Spleen (tissue), 7 donors: ENCODE results near the gene P3H1.

Source experiments
- CTCF ChIP-seq, 11 experiments: fragments of 200-600 bp in 7 of 11; fragments of 450-650 bp in 4 of 11; sonication (generic) in 4 of 11; IDR thresholded peaks in 8 of 11; conservative IDR thresholded peaks in 3 of 11; 1 replicate in 7 of 11; 2 replicates in 4 of 11; pipeline versions ENCODE4 v1.4.0 to v1.8.0; 2016 to 2021; ENCODE audit warnings: antibody characterized with exemption in 11 of 11, inconsistent platforms in 4 of 11, mild to moderate bottlenecking in 1 of 11
- POLR2A ChIP-seq, 3 donors: fragments of 450-650 bp; IDR thresholded peaks; one replicate each; pipeline ENCODE4 v1.5.1; 2017; ENCODE audit warnings: antibody characterized with exemption in 3 of 3, mild to moderate bottlenecking in 1 of 3
- POLR2AphosphoS5 ChIP-seq, 3 donors: sonication (generic); formaldehyde crosslinking; IDR thresholded peaks; one replicate each; pipeline ENCODE4 v1.5.1; 2017; ENCODE audit warnings: antibody characterized with exemption in 3 of 3
- donor health status: DM: no; HTN: no; CAD: no; lungs with moderate emphysema.
- donor health status: DM: no; HTN: no; CAD: no.
- donor health status: DM: no; HTN: no; CAD: no.

GRCh38 chr1:42753070-42753469 lies 13.8 kb downstream of the P3H1 start:
- TF ChIP-seq CTCF (IDR thresholded peaks at IDR 0.05 in 8 of 11, conservative IDR thresholded peaks at IDR 0.05 in 3 of 11) (no peak), POLR2A (IDR thresholded peaks at IDR 0.05) (no peak), POLR2AphosphoS5 (IDR thresholded peaks at IDR 0.05) (no peak)
